K562 (cell line): ENCODE data around the gene KCNMB4. TPM values are rescaled to one million over a fixed set of nuclear protein-coding genes. Genes with fewer than 3 reads are reported as not detected.

Experiments used
- ATAC-seq: fragments of 200-7000 bp; cut with Tn5 transposase; 3 replicates; pipeline ENCODE4 v1.9.1; 2020; ENCODE audit warnings: moderate library complexity
- BruUV-seq: library from RNA; stranded (reverse); fragments of 400-500 nt; replicated peaks from 2 replicates; lab custom pipeline; 2021; lab: Mats Ljungman, UMichigan
- CTCF ChIA-PET: fragments of 300-600 bp; formaldehyde crosslinking; extraction: SDS; loops from one replicate; lab custom pipeline; 2021; ENCODE audit warnings: low intra/inter-chr PET ratio; lab: Yijun Ruan, JAX
- POLR2A ChIA-PET: fragments of 300-600, 350-650 bp; sonication (Branson Sonifier 250); formaldehyde crosslinking; extraction: SDS; loops from one replicate; lab custom pipeline; 2021; ENCODE audit warnings: antibody characterized with exemption, inconsistent platforms; lab: Yijun Ruan, JAX
- DNase-seq, 4 experiments: peaks; one replicate each; pipeline versions ENCODE4 v3.0.0 to v3.0.0-alpha.2; 2011 to 2018; ENCODE audit warnings: low spot score in 3 of 4, mixed read lengths in 3 of 4; ENCODE audit errors: extremely low read depth in 1 of 4
- FAIRE-seq: peaks from 2 replicates; lab custom pipeline; 2011; peaks lifted over from hg19 to GRCh38; lab: Jason Lieb, UNC
- H2AFZ ChIP-seq: 2 replicates; pipeline ENCODE4 v1.6.0; 2011; ENCODE audit warnings: low read depth, low read length, control low read depth, inconsistent platforms
- H3K27ac ChIP-seq: fragments of 200-600 bp; 3 replicates; pipeline ENCODE4 v1.8.0; 2011; ENCODE audit warnings: low read depth, mild to moderate bottlenecking, control low read depth, inconsistent platforms, low read length, moderate library complexity, mixed read lengths; ENCODE audit errors: extremely low read depth
- H3K27me3 ChIP-seq, 2 experiments: fragments of 300-600 bp in 1 of 2; 2 replicates in 1 of 2; 3 replicates in 1 of 2; pipeline versions ENCODE4 v1.6.0 to v1.8.0; 2011; ENCODE audit warnings: inconsistent platforms in 2 of 2, low read length in 2 of 2, mild to moderate bottlenecking in 1 of 2, mixed read lengths in 1 of 2, moderate library complexity in 1 of 2; ENCODE audit not compliant: control insufficient read depth in 2 of 2, insufficient read depth in 2 of 2
- H3K36me3 ChIP-seq: fragments of 300-600 bp; 3 replicates; pipeline ENCODE4 v1.8.0; 2011; ENCODE audit warnings: mild to moderate bottlenecking, low read length, inconsistent platforms; ENCODE audit not compliant: control insufficient read depth, insufficient read depth
- H3K4me1 ChIP-seq, 2 experiments: fragments of 200-600 bp in 1 of 2; replicated peaks in 1 of 2; 2 replicates in 1 of 2; 3 replicates in 1 of 2; pipeline versions ENCODE4 v1.5.1 to v1.8.0; 2011; ENCODE audit warnings: inconsistent platforms in 2 of 2, low read length in 2 of 2, mild to moderate bottlenecking in 1 of 2, mixed read lengths in 1 of 2, moderate library complexity in 1 of 2; ENCODE audit not compliant: control insufficient read depth in 2 of 2, insufficient read depth in 2 of 2
- H3K4me2 ChIP-seq: 2 replicates; pipeline ENCODE4 v1.6.1; 2011; ENCODE audit warnings: low read length, control low read depth, inconsistent platforms, mixed read lengths; ENCODE audit not compliant: insufficient read depth
- H3K4me3 ChIP-seq: fragments of 200-600 bp; sonication (generic), shearing (Covaris generic); 2 replicates; pipeline ENCODE4 v1.5.1; 2016; ENCODE audit warnings: control low read depth, inconsistent platforms
- H3K79me2 ChIP-seq: fragments of 200-600 bp; 3 replicates; pipeline ENCODE4 v1.8.0; 2011; ENCODE audit warnings: low read length, inconsistent platforms; ENCODE audit not compliant: control insufficient read depth, insufficient read depth
- H3K9ac ChIP-seq, 2 experiments: 2 replicates each; pipeline versions ENCODE4 v1.6.0 to v1.6.1; 2011; ENCODE audit warnings: low read depth in 2 of 2, low read length in 2 of 2, control low read depth in 1 of 2, inconsistent platforms in 1 of 2, mild to moderate bottlenecking in 1 of 2, mixed read lengths in 1 of 2; ENCODE audit not compliant: insufficient read depth in 1 of 2
- H3K9me1 ChIP-seq: one replicate; pipeline ENCODE4 v1.6.0; 2011; ENCODE audit warnings: inconsistent platforms, mild to moderate bottlenecking, low read length, moderate library complexity; ENCODE audit not compliant: control insufficient read depth, insufficient read depth
- H3K9me3 ChIP-seq: replicated peaks from 2 replicates; pipeline ENCODE4 v1.5.1; 2011; ENCODE audit warnings: low read depth, low read length, inconsistent platforms; ENCODE audit not compliant: control insufficient read depth, insufficient read depth
- H4K20me1 ChIP-seq: replicated peaks from 2 replicates; pipeline ENCODE4 v1.6.1; 2011; ENCODE audit warnings: low read length, inconsistent platforms, mixed read lengths; ENCODE audit not compliant: control insufficient read depth, insufficient read depth
- CHD2 ChIP-seq: IDR thresholded peaks from 2 replicates; pipeline ENCODE4 v1.6.1; 2011; ENCODE audit warnings: low read depth, low read length
- DDX20 ChIP-seq: fragments of 450-650 bp; IDR thresholded peaks from 2 replicates; pipeline ENCODE4 v1.6.1; 2016; ENCODE audit warnings: missing genetic modification characterization, low read depth, mild to moderate bottlenecking, missing compliant biosample characterization, moderate library complexity
- FOXM1 ChIP-seq, 2 experiments: fragments of 450-650 bp in 1 of 2; sonication (generic) in 1 of 2; formaldehyde crosslinking in 1 of 2; IDR thresholded peaks; 2 replicates each; pipeline versions ENCODE4 v1.6.1 to v1.9.0; 2017 to 2022; ENCODE audit warnings: low read depth in 2 of 2, mild to moderate bottlenecking in 2 of 2, missing genetic modification reagents in 1 of 2, moderate library complexity in 1 of 2
- HDAC8 ChIP-seq: fragments of 450-650 bp; IDR thresholded peaks from 2 replicates; pipeline ENCODE4 v1.6.1; 2016; ENCODE audit warnings: mild to moderate bottlenecking, missing genetic modification characterization, moderate library complexity, missing compliant biosample characterization
- KDM5B ChIP-seq: fragments of 200-600 bp; sonication (generic); IDR thresholded peaks from 2 replicates; pipeline ENCODE4 v1.6.1; 2012; ENCODE audit warnings: low read depth, mild to moderate bottlenecking, moderate library complexity, low read length, control low read depth, inconsistent platforms; ENCODE audit not compliant: insufficient replicate concordance
- MAFK ChIP-seq: IDR thresholded peaks from 2 replicates; pipeline ENCODE4 v1.6.1; 2011; ENCODE audit warnings: low read length, improper control_type of control experiment
- MTA3 ChIP-seq: fragments of 450-650 bp; formaldehyde crosslinking; IDR thresholded peaks from 2 replicates; pipeline ENCODE4 v1.6.1; 2017; ENCODE audit warnings: mild to moderate bottlenecking, borderline replicate concordance
- PHB2 ChIP-seq: fragments of 450-650 bp; IDR thresholded peaks from 2 replicates; pipeline ENCODE4 v1.6.1; 2017; ENCODE audit warnings: low read depth
- PPARD ChIP-seq: fragments of 250-450 bp; sonication (Bioruptor Pico); IDR thresholded peaks from 2 replicates; pipeline ENCODE4 v1.8.0; 2022; ENCODE audit warnings: inconsistent platforms, mild to moderate bottlenecking, moderate library complexity
- SAP30 ChIP-seq: fragments of 200-600 bp; sonication (generic); IDR thresholded peaks from 2 replicates; pipeline ENCODE4 v1.6.1; 2012; ENCODE audit warnings: borderline replicate concordance, low read depth, mild to moderate bottlenecking, moderate library complexity, low read length, control low read depth, inconsistent platforms; ENCODE audit not compliant: insufficient read depth, poor library complexity, severe bottlenecking
- ZBTB17 ChIP-seq: fragments of 450-650 bp; formaldehyde crosslinking; IDR thresholded peaks from 2 replicates; pipeline ENCODE4 v1.4.0; 2020; ENCODE audit warnings: mild to moderate bottlenecking
- ZNF197 ChIP-seq: fragments of 200-800 bp; sonication (Bioruptor generic); IDR thresholded peaks from 2 replicates; pipeline ENCODE4 v1.6.1; 2016; ENCODE audit warnings: low read depth, missing genetic modification characterization, missing compliant biosample characterization
- WGBS: fragments of 100-300 bp; shearing (Covaris generic); methylation state at CpG from one replicate; pipeline ENCODE4 v1.1.6; 2016; ENCODE audit warnings: low coverage, mixed read lengths; ENCODE audit not compliant: insufficient coverage; ENCODE audit errors: missing lambda C conversion rate; 5-methylcytosine and 5-hydroxymethylcytosine counted together
- in situ Hi-C: fragments of 300-500 bp; cut with MboI; formaldehyde crosslinking; loops from 4 replicates; pipeline ENCODE4 v1.15.0; 2018; ENCODE audit warnings: inconsistent platforms, mixed read lengths
- intact Hi-C: fragments of 100-400 bp; cut with micrococcal nuclease; formaldehyde crosslinking; loops from 2 replicates; pipeline ENCODE4 v1.14.2; 2022
- polyA plus RNA-seq, 8 experiments: library from polyadenylated mRNA; depleted of rRNA in 4 of 8; stranded (reverse) in 5 of 8; unstranded in 3 of 8; fragments of >200 nt; fragmentation: Nextera tagmentation in 2 of 8; fragmentation: Illumina TruSeq in 1 of 8; extraction: Ambion mirVana in 2 of 8; extraction: Trizol in 1 of 8; gene quantifications; 2 replicates each; pipeline versions ENCODE4 v1.2.1 to v1.2.3, GENCODE V29; 2011 to 2014; ENCODE audit warnings: inconsistent platforms in 1 of 8, missing spikeins in 1 of 8
- total RNA-seq, 7 experiments: library from RNA; depleted of rRNA in 6 of 7; stranded (reverse); fragments of >200 nt in 6 of 7; fragmentation: Illumina TruSeq in 2 of 7; extraction: Trizol in 2 of 7; gene quantifications; 2 replicates each; pipeline versions ENCODE4 v1.2.1 to v1.2.3, GENCODE V29; 2011 to 2021; ENCODE audit warnings: low replicate concordance in 1 of 7
- TF ChIP-seq, protein P1 (sequence below), 3 experiments: IDR thresholded peaks in 2 of 3; conservative IDR thresholded peaks in 1 of 3; 2 replicates each; pipeline ENCODE4 v1.5.1; 2011 to 2012; ENCODE audit warnings: low read length in 3 of 3, mild to moderate bottlenecking in 3 of 3, control low read depth in 2 of 3, improper control_type of control experiment in 1 of 3, inconsistent platforms in 1 of 3, low read depth in 1 of 3, mixed read lengths in 1 of 3, moderate library complexity in 1 of 3; ENCODE audit not compliant: insufficient read depth in 2 of 3
- TF ChIP-seq, protein P2 (sequence below): fragments of 450-650 bp; formaldehyde crosslinking; IDR thresholded peaks from 2 replicates; pipeline ENCODE4 v1.4.0; 2020; ENCODE audit warnings: mild to moderate bottlenecking
- TF ChIP-seq, protein P3 (sequence below): IDR thresholded peaks from 2 replicates; pipeline ENCODE4 v1.6.1; 2014; ENCODE audit warnings: antibody characterized with exemption
- TF ChIP-seq, protein P4 (sequence below): fragments of 250-450 bp; sonication (Bioruptor Pico); IDR thresholded peaks from 2 replicates; pipeline ENCODE4 v1.4.0; 2020; ENCODE audit warnings: mild to moderate bottlenecking, moderate library complexity, borderline replicate concordance

The KCNMB4 gene
- total and polyA plus RNA-seq, 9 of the 15 experiments (the other 6 are each of a cell fraction or from before 2014, with no cell fraction given) = 0.01 to 0.14 (median 0.06) TPM; not detected in 1

DNA sequence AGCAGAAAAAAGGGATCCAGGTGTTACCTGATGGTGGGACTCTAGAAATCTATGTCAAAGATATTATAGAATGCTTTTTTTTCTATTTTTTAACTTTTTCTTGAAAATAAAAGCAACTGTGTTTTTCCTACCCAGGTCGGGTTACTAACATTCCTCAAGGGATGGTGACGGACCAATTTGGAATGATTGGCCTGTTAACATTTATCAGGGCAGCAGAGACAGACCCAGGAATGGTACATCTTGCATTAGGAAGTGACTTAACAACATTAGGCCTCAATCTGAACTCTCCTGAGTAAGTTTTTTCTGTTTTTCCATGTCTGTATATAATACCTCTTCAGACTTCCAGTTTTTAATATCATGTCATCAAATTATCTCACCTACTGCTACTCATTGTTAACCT, 27.6 kb upstream of the KCNMB4 start:
- no peak for DNase-seq
- in situ Hi-C loops = no loop called here

More for the DNA sequence above, 27.6 kb upstream of the KCNMB4 start:
- no peaks in the 10 kb centered on the region for H4K20me1 ChIP-seq
- peaks cover 77% of the 10 kb centered on the region for H3K36me3 ChIP-seq
- no TSS peak for BruUV-seq
- no peak overlapping the region for H2AFZ ChIP-seq
- ATAC-seq = no peak
- H3K9me3 ChIP-seq = no peaks in the 10 kb centered on the region
- 91% methylated on average over 2 of the region's 2 CpGs for WGBS
- H3K27ac ChIP-seq = no peak overlapping the region
- H3K27me3 ChIP-seq = no peaks in the 10 kb centered on the region
- intact Hi-C loops = no loop called here
- H3K79me2 ChIP-seq = no peaks in the 10 kb centered on the region
- TF ChIP-seq ZBTB17 (CRISPR knock-in tag) (no peak), DDX20 (tag) (no peak), SAP30 (no peak), CHD2 (no peak), HDAC8 (tag) (no peak), FOXM1 (IDR thresholded peaks at IDR 0.05; ENCODE audit: low read depth) (no peak), FOXM1 (CRISPR knock-in tag; IDR thresholded peaks at IDR 0.05; ENCODE audit: low read depth) (no peak), MAFK (no peak), PPARD (CRISPR knock-in tag) (no peak), KDM5B (no peak), MTA3 (no peak), PHB2 (no peak), ZNF197 (CRISPR knock-in tag) (no peak)
- TF ChIP-seq, protein P1, sequence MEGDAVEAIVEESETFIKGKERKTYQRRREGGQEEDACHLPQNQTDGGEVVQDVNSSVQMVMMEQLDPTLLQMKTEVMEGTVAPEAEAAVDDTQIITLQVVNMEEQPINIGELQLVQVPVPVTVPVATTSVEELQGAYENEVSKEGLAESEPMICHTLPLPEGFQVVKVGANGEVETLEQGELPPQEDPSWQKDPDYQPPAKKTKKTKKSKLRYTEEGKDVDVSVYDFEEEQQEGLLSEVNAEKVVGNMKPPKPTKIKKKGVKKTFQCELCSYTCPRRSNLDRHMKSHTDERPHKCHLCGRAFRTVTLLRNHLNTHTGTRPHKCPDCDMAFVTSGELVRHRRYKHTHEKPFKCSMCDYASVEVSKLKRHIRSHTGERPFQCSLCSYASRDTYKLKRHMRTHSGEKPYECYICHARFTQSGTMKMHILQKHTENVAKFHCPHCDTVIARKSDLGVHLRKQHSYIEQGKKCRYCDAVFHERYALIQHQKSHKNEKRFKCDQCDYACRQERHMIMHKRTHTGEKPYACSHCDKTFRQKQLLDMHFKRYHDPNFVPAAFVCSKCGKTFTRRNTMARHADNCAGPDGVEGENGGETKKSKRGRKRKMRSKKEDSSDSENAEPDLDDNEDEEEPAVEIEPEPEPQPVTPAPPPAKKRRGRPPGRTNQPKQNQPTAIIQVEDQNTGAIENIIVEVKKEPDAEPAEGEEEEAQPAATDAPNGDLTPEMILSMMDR (IDR thresholded peaks at IDR 0.05 in 2 of 3, conservative IDR thresholded peaks at IDR 0.05 in 1 of 3; ENCODE audit: insufficient read depth in 2 of 3, low read depth in 1 of 3, low read length in 3 of 3) = no peak
- TF ChIP-seq, protein P2, sequence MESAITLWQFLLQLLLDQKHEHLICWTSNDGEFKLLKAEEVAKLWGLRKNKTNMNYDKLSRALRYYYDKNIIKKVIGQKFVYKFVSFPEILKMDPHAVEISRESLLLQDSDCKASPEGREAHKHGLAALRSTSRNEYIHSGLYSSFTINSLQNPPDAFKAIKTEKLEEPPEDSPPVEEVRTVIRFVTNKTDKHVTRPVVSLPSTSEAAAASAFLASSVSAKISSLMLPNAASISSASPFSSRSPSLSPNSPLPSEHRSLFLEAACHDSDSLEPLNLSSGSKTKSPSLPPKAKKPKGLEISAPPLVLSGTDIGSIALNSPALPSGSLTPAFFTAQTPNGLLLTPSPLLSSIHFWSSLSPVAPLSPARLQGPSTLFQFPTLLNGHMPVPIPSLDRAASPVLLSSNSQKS = no peak
- TF ChIP-seq, protein P3, sequence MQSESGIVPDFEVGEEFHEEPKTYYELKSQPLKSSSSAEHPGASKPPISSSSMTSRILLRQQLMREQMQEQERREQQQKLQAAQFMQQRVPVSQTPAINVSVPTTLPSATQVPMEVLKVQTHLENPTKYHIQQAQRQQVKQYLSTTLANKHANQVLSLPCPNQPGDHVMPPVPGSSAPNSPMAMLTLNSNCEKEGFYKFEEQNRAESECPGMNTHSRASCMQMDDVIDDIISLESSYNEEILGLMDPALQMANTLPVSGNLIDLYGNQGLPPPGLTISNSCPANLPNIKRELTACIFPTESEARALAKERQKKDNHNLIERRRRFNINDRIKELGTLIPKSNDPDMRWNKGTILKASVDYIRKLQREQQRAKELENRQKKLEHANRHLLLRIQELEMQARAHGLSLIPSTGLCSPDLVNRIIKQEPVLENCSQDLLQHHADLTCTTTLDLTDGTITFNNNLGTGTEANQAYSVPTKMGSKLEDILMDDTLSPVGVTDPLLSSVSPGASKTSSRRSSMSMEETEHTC = no peak
- TF ChIP-seq, protein P4, sequence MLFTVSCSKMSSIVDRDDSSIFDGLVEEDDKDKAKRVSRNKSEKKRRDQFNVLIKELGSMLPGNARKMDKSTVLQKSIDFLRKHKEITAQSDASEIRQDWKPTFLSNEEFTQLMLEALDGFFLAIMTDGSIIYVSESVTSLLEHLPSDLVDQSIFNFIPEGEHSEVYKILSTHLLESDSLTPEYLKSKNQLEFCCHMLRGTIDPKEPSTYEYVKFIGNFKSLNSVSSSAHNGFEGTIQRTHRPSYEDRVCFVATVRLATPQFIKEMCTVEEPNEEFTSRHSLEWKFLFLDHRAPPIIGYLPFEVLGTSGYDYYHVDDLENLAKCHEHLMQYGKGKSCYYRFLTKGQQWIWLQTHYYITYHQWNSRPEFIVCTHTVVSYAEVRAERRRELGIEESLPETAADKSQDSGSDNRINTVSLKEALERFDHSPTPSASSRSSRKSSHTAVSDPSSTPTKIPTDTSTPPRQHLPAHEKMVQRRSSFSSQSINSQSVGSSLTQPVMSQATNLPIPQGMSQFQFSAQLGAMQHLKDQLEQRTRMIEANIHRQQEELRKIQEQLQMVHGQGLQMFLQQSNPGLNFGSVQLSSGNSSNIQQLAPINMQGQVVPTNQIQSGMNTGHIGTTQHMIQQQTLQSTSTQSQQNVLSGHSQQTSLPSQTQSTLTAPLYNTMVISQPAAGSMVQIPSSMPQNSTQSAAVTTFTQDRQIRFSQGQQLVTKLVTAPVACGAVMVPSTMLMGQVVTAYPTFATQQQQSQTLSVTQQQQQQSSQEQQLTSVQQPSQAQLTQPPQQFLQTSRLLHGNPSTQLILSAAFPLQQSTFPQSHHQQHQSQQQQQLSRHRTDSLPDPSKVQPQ (CRISPR knock-in tag) = no peak
- POLR2A ChIA-PET = no interaction called here
- H3K9ac ChIP-seq = no peak overlapping the region
- H3K4me1 ChIP-seq = no peaks in the 10 kb centered on the region
- peak; percentile 23 for FAIRE-seq
- no peak overlapping the region for H3K4me2 ChIP-seq
- no peaks in the 10 kb centered on the region for H3K9me1 ChIP-seq
- CTCF ChIA-PET = no interaction called here
- H3K4me3 ChIP-seq = no peak overlapping the region
